Retinal pigment epithelial cell (primary cell): ENCODE data around the gene COLGALT1.
A peak's percentile ranks its signal among the peaks of the same experiment; 100 is the strongest.

Source experiments
- DNase-seq: peaks from one replicate; pipeline ENCODE4 v3.0.0-alpha.2; 2010; ENCODE audit warnings: low read depth
- H3K4me3 ChIP-seq: 2 replicates; pipeline ENCODE4 v1.5.1; 2011; ENCODE audit warnings: mild to moderate bottlenecking, low read length, control low read depth, moderate library complexity
- TF ChIP-seq, protein P1 (sequence below): conservative IDR thresholded peaks from 2 replicates; pipeline ENCODE4 v1.5.1; 2011; ENCODE audit warnings: low read depth, low read length, control low read depth, inconsistent platforms

The COLGALT1 gene

DNA sequence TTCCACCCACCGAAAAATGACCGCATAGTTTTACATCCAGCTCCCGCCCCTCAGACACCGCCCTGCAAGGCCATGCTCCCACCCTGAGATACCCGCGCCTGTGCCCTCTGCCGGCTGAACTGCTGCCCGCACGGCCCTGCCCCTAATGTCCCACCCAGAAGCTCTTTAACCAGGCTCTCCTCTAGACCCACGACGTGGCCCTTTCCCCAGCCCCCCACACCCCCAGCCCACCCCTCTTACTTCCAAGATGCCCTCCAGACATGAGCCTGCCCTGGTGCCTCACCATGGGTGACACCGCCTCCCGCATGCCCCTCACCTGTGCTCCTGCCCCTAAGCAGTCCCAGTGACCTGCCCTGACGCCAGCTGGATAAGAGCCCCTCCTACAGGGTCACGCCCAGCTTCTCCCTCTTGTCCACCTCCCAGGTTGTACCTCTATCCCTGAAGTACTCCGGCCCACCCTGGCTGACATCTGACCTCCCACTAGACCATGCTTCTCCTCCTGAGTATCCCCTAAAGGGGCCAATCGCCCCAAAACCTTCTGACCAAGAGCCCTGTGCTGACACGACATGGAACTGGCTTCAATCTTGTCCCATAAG lies 51.2 kb downstream of the COLGALT1 start:
- H3K4me3 ChIP-seq = peak overlapping the region; percentile 29
- TF ChIP-seq, protein P1, sequence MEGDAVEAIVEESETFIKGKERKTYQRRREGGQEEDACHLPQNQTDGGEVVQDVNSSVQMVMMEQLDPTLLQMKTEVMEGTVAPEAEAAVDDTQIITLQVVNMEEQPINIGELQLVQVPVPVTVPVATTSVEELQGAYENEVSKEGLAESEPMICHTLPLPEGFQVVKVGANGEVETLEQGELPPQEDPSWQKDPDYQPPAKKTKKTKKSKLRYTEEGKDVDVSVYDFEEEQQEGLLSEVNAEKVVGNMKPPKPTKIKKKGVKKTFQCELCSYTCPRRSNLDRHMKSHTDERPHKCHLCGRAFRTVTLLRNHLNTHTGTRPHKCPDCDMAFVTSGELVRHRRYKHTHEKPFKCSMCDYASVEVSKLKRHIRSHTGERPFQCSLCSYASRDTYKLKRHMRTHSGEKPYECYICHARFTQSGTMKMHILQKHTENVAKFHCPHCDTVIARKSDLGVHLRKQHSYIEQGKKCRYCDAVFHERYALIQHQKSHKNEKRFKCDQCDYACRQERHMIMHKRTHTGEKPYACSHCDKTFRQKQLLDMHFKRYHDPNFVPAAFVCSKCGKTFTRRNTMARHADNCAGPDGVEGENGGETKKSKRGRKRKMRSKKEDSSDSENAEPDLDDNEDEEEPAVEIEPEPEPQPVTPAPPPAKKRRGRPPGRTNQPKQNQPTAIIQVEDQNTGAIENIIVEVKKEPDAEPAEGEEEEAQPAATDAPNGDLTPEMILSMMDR = no peak
- DNase-seq = no peak

DNA sequence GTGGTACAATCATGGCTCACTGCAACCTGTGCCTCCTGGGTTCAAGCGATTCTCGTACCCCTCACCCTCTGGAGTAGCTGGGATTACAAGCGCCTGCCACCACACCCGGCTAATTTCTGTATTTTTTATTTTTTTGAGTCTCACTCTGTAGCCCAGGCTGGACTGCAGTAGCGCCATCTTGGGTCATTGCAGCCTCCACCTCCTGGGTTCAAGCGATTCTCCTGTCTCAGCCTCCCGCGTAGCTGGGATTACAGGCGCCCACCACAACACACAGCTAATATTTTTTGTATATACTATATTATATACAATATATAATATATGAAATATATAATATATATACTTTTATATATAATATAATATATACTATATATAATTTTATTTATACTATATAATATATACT lies 52.5 kb downstream of the COLGALT1 start:
- DNase-seq = no peak
- no peak overlapping the region for H3K4me3 ChIP-seq
- TF ChIP-seq, protein P1 = no peak

DNA sequence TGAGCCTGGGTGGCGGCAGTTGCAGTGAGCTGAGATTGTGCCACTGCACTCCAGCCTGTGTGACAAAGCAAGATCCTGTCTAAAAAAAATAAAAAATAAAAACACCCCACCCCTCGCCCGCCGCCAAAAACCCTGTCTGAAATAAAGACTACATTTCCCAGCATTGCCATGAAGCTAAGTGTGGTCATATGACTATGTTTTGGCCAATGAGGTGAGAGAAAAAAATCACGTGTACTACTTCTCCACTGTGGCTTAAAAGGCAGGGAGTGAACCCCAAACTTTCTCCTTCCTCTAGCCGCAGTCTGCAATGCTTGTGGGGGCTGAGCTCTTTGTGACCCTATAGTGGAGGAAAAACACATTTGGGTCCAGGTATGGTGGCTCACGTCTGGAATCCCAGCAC lies 54.9 kb downstream of the COLGALT1 start:
- no peak overlapping the region for H3K4me3 ChIP-seq
- no peak for DNase-seq
- TF ChIP-seq, protein P1 = no peak

DNA sequence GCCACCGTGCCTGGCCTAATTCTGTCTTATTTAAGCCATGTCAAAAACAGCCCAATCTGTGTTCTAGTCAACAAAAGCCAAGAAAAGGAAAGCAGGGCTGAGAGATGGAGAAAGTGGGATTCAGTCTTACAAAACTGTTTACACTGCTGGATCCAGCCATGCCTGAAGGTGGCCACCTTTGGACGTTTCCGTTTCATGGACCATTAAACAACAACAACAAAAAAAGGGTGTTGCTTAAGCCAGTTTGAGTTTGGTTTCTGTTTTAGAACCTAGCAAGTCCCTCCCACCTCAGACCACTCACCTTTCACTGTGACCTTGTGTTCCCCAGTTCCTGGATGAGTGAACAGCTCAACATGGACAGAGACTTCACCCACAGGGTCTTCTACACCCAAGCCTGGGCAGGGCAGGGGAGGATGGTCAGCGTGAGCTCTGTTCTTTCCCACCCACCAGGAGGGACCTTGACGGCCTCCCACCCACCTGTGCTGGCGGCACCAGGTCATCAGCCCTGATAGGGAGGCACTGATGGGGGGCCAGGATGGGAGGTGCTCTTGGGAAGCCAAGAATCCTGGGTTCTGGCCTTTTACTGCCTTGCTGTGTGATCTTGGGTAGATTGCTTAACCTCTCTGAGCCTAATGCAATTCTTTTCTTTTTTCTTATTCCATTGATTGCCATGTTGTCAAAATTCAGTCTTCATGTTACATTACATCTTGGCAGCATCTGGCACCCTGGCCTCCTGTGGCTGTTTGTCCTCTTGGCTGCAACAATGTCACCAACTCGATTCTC lies 56.2 kb downstream of the COLGALT1 start:
- no peak for DNase-seq
- no peak overlapping the region for H3K4me3 ChIP-seq
- TF ChIP-seq, protein P1 = no peak

DNA sequence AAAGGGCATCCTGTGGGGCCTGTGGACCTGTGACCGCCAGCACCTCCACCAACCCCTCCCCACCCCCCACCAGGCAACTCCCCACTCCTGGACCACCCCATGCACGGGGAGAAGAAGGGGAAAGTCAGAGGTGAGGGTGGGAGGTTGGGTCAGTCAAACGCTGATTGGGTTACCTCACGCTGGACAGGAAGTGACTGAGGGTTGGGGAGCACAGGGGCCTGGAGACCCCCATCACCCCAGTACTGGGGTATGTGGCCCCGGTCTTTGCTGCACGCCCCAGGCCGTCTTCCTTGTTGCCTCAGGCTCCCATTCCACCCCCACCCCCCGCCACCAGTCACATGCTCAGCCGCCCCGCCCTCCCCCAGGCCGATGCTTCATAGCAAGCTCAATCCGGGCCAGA lies 59.0 kb downstream of the COLGALT1 start:
- TF ChIP-seq, protein P1 = no peak
- DNase-seq = no peak
- H3K4me3 ChIP-seq = no peak overlapping the region

DNA sequence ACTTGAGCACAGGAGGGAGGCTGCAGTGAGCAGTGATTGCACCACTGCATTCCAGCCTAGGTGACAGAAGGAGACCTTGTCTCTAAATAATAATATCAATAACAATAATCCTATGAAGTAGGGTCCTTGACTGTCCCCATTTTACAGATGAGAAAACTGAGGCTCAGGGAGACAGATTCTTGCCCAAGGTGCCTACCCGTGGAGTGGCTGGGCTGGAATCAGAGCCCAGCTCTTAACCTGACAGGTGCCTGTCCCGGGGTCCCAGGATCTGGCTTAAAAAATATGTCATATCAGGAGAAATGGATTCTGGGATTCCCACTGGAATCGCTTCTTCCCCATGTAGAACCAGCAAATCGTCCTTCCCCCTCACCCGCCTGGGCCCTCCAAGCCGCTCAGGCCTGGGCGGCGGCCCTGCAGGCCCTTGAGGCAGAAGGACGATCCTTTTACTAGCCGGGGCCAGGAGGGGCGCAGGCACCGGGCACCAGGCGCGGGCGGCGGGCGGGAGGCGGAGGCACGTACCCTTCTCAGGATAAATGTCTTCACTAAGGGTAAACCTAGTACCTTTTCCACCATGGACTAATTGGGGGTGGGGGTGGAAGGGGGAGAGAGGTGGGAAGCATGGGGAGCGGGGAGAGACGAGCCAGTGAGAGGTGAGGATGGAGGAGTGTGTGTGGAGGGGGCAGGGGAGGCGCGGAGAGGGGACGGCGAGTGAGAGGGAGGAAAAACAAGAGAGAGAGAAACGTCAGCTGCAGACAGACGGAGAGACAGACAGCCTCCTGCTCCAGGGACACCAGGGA lies 60.6 kb downstream of the COLGALT1 start:
- TF ChIP-seq, protein P1 = no peak
- no peak for DNase-seq
- H3K4me3 ChIP-seq = no peak overlapping the region

DNA sequence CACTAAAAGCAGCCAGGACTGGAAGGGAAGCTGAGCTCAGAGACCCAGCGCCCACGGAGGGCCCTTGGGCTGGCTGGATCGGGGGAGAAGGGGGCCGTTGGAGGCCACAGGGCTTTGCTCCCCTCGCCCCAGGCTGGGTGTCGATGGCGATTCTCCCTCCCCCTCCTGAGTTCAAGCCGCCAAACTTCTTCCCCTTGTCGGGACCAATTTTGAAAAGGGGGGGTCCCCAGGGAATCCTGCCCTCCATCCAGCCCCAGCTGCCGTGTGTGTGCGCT lies 61.2 kb downstream of the COLGALT1 start:
- DNase-seq = no peak
- TF ChIP-seq, protein P1 = no peak
- no peak overlapping the region for H3K4me3 ChIP-seq
